ENCODE data around the gene SLC16A9. TPM values are rescaled to one million over a fixed set of nuclear protein-coding genes. Genes with fewer than 3 reads are reported as not detected.
"Not testable (repeated sequence)": the region's sequence is repeated elsewhere in the genome, so short reads cannot be mapped to it uniquely, and the experiment has no call there.

SLC16A9 gene
- total RNA-seq, 1 donor from 2014 or later: 4.2 TPM

GRCh38 chr10:59736749-59737148 lies 27.1 kb upstream of the SLC16A9 start:
- intact Hi-C loops (cut with micrococcal nuclease): no loop called here
- H3K36me3 Mint-ChIP-seq (ENCODE audit: low read depth): no peaks in the 10 kb centered on the region
- peaks cover 23% of the 10 kb centered on the region for H3K27me3 Mint-ChIP-seq (ENCODE audit: insufficient read depth)
- H3K27ac Mint-ChIP-seq: no peak overlapping the region
- no peak for DNase-seq (ENCODE audit: low spot score)
- H3K4me3 Mint-ChIP-seq: no peak overlapping the region
- no peaks in the 10 kb centered on the region for H3K9me3 Mint-ChIP-seq
- H3K4me1 Mint-ChIP-seq (ENCODE audit: low read depth): no peaks in the 10 kb centered on the region

GRCh38 chr10:59735296-59735695 lies 25.6 kb upstream of the SLC16A9 start:
- H3K27me3 Mint-ChIP-seq (ENCODE audit: insufficient read depth): peaks cover 24% of the 10 kb centered on the region
- H3K9me3 Mint-ChIP-seq: no peaks in the 10 kb centered on the region
- no peak overlapping the region for H3K4me3 Mint-ChIP-seq
- no peaks in the 10 kb centered on the region for H3K4me1 Mint-ChIP-seq (ENCODE audit: low read depth)
- H3K27ac Mint-ChIP-seq: no peak overlapping the region
- DNase-seq (ENCODE audit: low spot score): no peak
- H3K36me3 Mint-ChIP-seq (ENCODE audit: low read depth): no peaks in the 10 kb centered on the region
- intact Hi-C loops (cut with micrococcal nuclease): no loop called here

DNA sequence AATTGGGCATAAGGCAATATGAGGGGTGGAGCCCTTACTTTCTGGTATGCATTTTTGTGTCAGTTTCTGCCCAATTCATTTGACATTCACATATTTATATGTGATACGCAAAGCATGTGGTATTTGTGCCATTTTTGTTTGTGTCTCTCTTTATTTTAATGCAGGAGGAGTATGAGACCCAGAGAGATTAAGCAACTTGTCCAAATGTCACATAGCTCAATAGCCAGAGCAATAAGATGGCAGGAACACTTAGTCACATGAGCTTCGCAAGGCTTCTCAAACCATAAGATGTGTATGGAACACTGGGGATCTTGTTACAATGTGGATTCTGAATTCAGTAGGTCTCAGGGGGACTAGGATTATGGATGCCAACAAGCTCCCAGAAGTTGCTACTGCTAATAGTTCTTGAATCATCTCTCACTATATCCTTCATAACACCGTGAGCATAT lies 24.4 kb upstream of the SLC16A9 start:
- Mint-ChIP-seq H3K4me3 (no peak overlapping the region), H3K9me3 (no peaks in the 10 kb centered on the region), H3K27me3 (ENCODE audit: insufficient read depth) (peaks cover 20% of the 10 kb centered on the region), H3K36me3 (ENCODE audit: low read depth) (no peaks in the 10 kb centered on the region), H3K4me1 (ENCODE audit: low read depth) (no peaks in the 10 kb centered on the region), H3K27ac (no peak overlapping the region)
- intact Hi-C loops (cut with micrococcal nuclease): no loop called here
- DNase-seq (ENCODE audit: low spot score): no peak

DNA sequence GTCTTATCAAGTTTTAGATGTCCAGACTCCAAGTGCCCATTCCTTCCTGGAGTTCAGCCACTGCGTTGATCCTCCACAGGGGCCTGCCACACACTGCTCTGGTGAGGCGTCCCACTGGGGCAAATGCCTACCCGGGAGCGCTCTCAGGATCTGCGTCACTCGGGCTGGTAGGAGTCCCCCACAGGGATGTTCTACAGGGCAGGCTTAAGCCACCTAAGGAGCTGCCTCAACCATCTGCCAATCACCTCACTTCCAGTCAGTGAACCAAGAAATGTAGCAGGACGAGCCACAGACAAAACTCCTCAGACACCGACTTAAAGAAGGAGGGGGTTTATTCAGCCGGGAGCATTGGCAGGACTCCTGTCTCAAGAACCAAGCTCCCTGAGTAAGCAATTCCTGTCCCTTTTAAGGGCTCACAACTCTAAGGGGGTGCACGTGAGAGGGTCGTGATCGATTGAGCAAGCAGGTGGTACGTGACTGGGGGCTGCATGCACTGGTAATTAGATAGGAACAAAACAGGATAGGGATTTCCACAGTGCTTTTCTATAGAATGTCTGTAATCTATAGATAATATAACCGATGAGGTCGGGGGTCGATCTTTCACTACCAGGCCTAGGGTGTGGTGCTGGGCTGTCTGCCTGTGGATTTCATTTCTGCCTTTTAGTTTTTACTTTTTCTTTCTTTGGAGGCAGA lies 23.8 kb upstream of the SLC16A9 start:
- H3K9me3 Mint-ChIP-seq; H3K4me1 Mint-ChIP-seq (ENCODE audit: low read depth): not testable (repeated sequence)

GRCh38 chr10:59732849-59733248 lies 23.2 kb upstream of the SLC16A9 start:
- H3K27me3 Mint-ChIP-seq (ENCODE audit: insufficient read depth): peaks cover 18% of the 10 kb centered on the region
- H3K27ac Mint-ChIP-seq, H3K9me3 Mint-ChIP-seq: not testable (repeated sequence)

More for the DNA sequence above, 23.8 kb upstream of the SLC16A9 start:
- H3K27me3 Mint-ChIP-seq (ENCODE audit: insufficient read depth): peaks cover 20% of the 10 kb centered on the region
- H3K27ac Mint-ChIP-seq; intact Hi-C loops (cut with micrococcal nuclease); H3K4me3 Mint-ChIP-seq; H3K36me3 Mint-ChIP-seq (ENCODE audit: low read depth); DNase-seq (ENCODE audit: low spot score): not testable (repeated sequence)

DNA sequence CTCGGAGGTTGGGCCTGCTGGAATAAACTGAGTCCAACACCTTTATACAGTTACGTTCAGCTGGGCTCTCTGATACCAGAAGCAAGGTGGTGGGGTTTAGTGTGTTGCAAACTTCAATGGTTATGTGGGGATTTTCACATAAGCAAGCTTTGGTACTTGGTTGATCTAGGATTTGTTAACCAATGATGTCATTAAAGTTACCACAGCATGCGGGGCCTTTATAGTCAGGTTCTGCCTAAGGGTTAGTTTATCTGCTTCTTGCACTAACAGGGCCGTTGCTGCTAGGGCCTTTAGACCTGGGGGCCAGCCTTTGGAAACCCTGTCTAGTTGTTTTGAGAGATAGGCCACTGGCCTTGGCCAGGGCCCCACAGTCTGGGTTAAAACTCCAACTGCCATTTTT lies 19.5 kb upstream of the SLC16A9 start:
- intact Hi-C loops (cut with micrococcal nuclease); H3K27me3 Mint-ChIP-seq (ENCODE audit: insufficient read depth); H3K27ac Mint-ChIP-seq; DNase-seq (ENCODE audit: low spot score); H3K4me1 Mint-ChIP-seq (ENCODE audit: low read depth); H3K9me3 Mint-ChIP-seq; H3K4me3 Mint-ChIP-seq; H3K36me3 Mint-ChIP-seq (ENCODE audit: low read depth): not testable (repeated sequence)

More at GRCh38 chr10:59732849-59733248, 23.2 kb upstream of the SLC16A9 start:
- H3K36me3 Mint-ChIP-seq (ENCODE audit: low read depth); H3K4me1 Mint-ChIP-seq (ENCODE audit: low read depth); intact Hi-C loops (cut with micrococcal nuclease); H3K4me3 Mint-ChIP-seq; DNase-seq (ENCODE audit: low spot score): not testable (repeated sequence)

DNA sequence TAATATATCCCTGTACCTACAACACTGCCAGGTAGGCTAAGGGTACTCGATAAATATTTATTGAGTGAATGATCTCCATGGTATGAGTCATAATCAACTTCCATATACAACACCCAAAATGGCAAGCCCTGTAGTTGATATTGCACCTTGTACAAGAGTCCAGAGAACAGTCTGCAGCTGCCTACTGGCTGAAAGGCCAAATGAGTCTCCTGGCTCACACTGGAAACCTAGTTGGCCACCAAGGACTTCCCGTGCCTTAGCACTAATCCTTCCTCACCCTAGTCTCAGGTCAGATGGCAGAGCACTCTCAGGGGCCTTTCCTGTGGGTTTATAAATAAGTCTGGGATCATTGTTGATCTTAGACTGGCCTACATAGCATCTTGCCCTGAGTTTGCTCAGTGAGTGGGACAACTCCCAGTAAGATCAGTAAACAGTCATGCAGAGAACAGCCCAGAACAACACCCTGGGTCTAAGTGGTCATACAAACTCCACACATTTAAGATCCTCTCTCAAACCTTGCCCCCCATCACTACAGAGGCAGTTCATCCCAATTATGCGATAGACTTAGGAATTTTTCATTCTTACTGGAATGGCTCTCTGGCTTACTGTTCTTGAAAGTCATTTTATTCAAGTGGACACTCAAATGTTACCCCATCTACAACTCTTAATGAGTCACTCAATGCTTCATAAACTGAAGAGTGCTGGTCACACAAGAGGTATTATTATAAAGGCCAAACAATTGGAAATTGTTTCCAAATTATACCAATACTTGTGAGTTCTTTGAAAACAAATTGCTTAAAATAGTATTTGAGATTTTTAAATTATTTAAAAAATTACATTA lies 14.7 kb upstream of the SLC16A9 start:
- Mint-ChIP-seq H3K9me3 (peaks cover 4% of the 10 kb centered on the region), H3K27me3 (ENCODE audit: insufficient read depth) (peaks cover 14% of the 10 kb centered on the region), H3K27ac (no peak overlapping the region), H3K4me1 (ENCODE audit: low read depth) (no peaks in the 10 kb centered on the region), H3K36me3 (ENCODE audit: low read depth) (no peaks in the 10 kb centered on the region), H3K4me3 (no peak overlapping the region)
- DNase-seq (ENCODE audit: low spot score): no peak
- intact Hi-C loops (cut with micrococcal nuclease): no loop called here

DNA sequence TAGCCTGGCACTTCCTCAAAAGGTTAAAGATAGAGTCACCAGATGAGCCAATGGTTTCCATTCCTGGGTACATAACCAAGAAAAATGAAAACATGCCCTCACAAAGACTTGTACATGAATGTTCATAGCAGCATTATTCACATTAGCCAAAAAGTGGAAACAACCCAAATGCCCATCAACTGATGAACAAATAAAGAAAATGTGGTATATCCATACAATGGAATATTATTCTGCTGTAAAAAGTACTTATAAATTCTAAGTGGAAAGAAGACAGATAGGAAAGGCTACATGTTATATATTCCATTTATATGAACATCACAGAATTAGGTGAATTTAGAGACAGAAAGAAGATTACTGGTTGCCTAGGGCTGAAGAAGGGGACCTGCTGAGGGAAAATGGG lies 10.7 kb upstream of the SLC16A9 start:
- Mint-ChIP-seq H3K36me3 (ENCODE audit: low read depth) (no peaks in the 10 kb centered on the region), H3K4me1 (ENCODE audit: low read depth) (no peaks in the 10 kb centered on the region), H3K4me3 (no peak overlapping the region), H3K27ac (no peak overlapping the region), H3K27me3 (ENCODE audit: insufficient read depth) (peaks cover 38% of the 10 kb centered on the region), H3K9me3 (peaks cover 4% of the 10 kb centered on the region)
- intact Hi-C loops (cut with micrococcal nuclease): no loop called here
- no peak for DNase-seq (ENCODE audit: low spot score)

- Mint-ChIP-seq H3K4me3 (no peak overlapping the region), H3K27ac (no peak overlapping the region), H3K4me1 (ENCODE audit: low read depth) (no peaks in the 10 kb centered on the region), H3K36me3 (ENCODE audit: low read depth) (no peaks in the 10 kb centered on the region), H3K27me3 (ENCODE audit: insufficient read depth) (peaks cover 45% of the 10 kb centered on the region), H3K9me3 (peaks cover 4% of the 10 kb centered on the region)
- DNase-seq (ENCODE audit: low spot score): no peak
- intact Hi-C loops (cut with micrococcal nuclease): no loop called here
Observed at GRCh38 chr10:59719374-59719773, 9.7 kb upstream of the SLC16A9 start.

GRCh38 chr10:59718257-59718656 lies 8.6 kb upstream of the SLC16A9 start:
- H3K36me3 Mint-ChIP-seq (ENCODE audit: low read depth): no peaks in the 10 kb centered on the region
- H3K27ac Mint-ChIP-seq: no peak overlapping the region
- intact Hi-C loops (cut with micrococcal nuclease): no loop called here
- H3K4me3 Mint-ChIP-seq: no peak overlapping the region
- H3K27me3 Mint-ChIP-seq (ENCODE audit: insufficient read depth): peaks cover 52% of the 10 kb centered on the region
- H3K4me1 Mint-ChIP-seq (ENCODE audit: low read depth): no peaks in the 10 kb centered on the region
- H3K9me3 Mint-ChIP-seq: peaks cover 4% of the 10 kb centered on the region
- no peak for DNase-seq (ENCODE audit: low spot score)

DNA sequence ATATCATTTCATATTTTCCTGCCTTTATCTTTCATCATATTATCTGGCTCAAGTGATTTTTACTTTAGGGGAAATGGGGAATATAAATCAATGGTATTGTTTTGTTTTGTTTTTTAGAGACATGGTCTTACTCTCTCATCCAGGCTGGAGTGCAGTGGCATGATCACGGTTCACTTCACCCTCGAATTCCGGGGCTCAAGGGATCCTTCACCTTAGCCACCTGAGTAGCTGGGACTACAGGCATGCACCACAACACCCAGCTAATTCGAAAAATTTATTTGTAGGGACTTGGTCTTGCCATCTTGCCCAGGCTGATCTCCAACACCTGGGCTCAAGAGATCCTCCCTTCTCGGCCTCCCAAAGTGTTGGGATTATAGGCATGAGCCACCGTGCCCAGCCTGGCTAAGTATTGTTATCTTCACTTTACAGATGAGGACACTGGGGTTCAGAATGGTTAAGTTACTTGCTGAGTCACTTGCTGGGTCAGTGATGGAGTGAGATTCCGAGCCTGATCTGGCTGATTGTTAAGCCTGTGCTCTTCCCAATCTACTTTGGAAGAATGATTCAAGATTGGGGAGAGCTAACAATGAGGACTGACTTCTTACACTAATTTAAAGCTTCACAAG lies 3.7 kb upstream of the SLC16A9 start:
- H3K9me3 Mint-ChIP-seq: no peaks in the 10 kb centered on the region
- H3K27ac Mint-ChIP-seq: no peak overlapping the region
- H3K4me1 Mint-ChIP-seq (ENCODE audit: low read depth): peaks cover 10% of the 10 kb centered on the region
- no peak overlapping the region for H3K4me3 Mint-ChIP-seq
- peaks cover 64% of the 10 kb centered on the region for H3K27me3 Mint-ChIP-seq (ENCODE audit: insufficient read depth)
- no peak for DNase-seq (ENCODE audit: low spot score)
- no peaks in the 10 kb centered on the region for H3K36me3 Mint-ChIP-seq (ENCODE audit: low read depth)
- intact Hi-C loops (cut with micrococcal nuclease): loop anchor here (5.0 kb wide), 1 partner anchor 94 kb away; no protein-coding TSS in a partner anchor

- H3K4me1 Mint-ChIP-seq (ENCODE audit: low read depth): peaks cover 10% of the 10 kb centered on the region
- no peak overlapping the region for H3K4me3 Mint-ChIP-seq
- H3K9me3 Mint-ChIP-seq: no peaks in the 10 kb centered on the region
Observed at GRCh38 chr10:59711871-59712494, 2.3 kb upstream of the SLC16A9 start.

More at GRCh38 chr10:59711871-59712494, 2.3 kb upstream of the SLC16A9 start:
- DNase-seq (ENCODE audit: low spot score): no peak
- Mint-ChIP-seq H3K36me3 (ENCODE audit: low read depth) (no peaks in the 10 kb centered on the region), H3K27ac (no peak overlapping the region), H3K27me3 (ENCODE audit: insufficient read depth) (peaks cover 58% of the 10 kb centered on the region)
- intact Hi-C loops (cut with micrococcal nuclease): loop anchor here (5.0 kb wide), 1 partner anchor 95 kb away; no protein-coding TSS in a partner anchor
